Transverse colon (tissue), 3 donors: Measurements from ENCODE around the gene COL8A1.

Source experiments
- CTCF ChIP-seq, 5 experiments: fragments of 200-600 bp in 3 of 5; fragments of 450-650 bp in 2 of 5; sonication (generic) in 3 of 5; IDR thresholded peaks; 1 replicate in 2 of 5; 2 replicates in 3 of 5; pipeline ENCODE4 v1.5.1; 2016 to 2017; ENCODE audit warnings: antibody characterized with exemption in 5 of 5, inconsistent platforms in 3 of 5, mild to moderate bottlenecking in 2 of 5, moderate library complexity in 1 of 5
- POLR2A ChIP-seq: fragments of 450-650 bp; IDR thresholded peaks from one replicate; pipeline ENCODE4 v1.6.1; 2016; ENCODE audit warnings: antibody characterized with exemption, mild to moderate bottlenecking, moderate library complexity

- TF ChIP-seq POLR2A (no peak), CTCF (IDR thresholded peaks at IDR 0.05) (no peak)
These were observed 52.5 kb downstream of the COL8A1 start for GRCh38 chr3:99690761-99691369.
